HG03342 (cell line): ENCODE results near the gene ZNF766.
"Not testable (repeated sequence)": the region's sequence is repeated elsewhere in the genome, so short reads cannot be mapped to it uniquely, and the experiment has no call there.

Experiments
- ATAC-seq: cut with Tn5 transposase; IDR thresholded peaks from one replicate; pipeline ENCODE4 v1.9.1; 2021; ENCODE audit warnings: mild to moderate bottlenecking, moderate library complexity; ENCODE audit not compliant: unreplicated experiment

ZNF766 gene

GRCh38 chr19:52269338-52270261, at the start of gene ZNF766:
ZNF766 (plus strand) TSS chr19:52269587; CDS start chr19:52269614, 27 bp downstream.
- peak; percentile 93 for ATAC-seq

GRCh38 chr19:52219611-52220010, 49.8 kb upstream of the ZNF766 start:
- no peak for ATAC-seq

GRCh38 chr19:52221031-52221430, 48.4 kb upstream of the ZNF766 start:
- ATAC-seq, result no peak

- no peak for ATAC-seq
These were observed 47.5 kb upstream of the ZNF766 start for GRCh38 chr19:52221831-52222375.

GRCh38 chr19:52224211-52224610, 45.2 kb upstream of the ZNF766 start:
- ATAC-seq, result no peak

GRCh38 chr19:52226652-52227051, 42.7 kb upstream of the ZNF766 start:
- ATAC-seq, result no peak

GRCh38 chr19:52227196-52227940, 42.0 kb upstream of the ZNF766 start:
- ATAC-seq, result no peak

GRCh38 chr19:52227980-52228379, 41.4 kb upstream of the ZNF766 start:
- no peak for ATAC-seq

- ATAC-seq, result no peak
These were observed 39.9 kb upstream of the ZNF766 start for GRCh38 chr19:52229524-52229923.

- no peak for ATAC-seq
These were observed 38.7 kb upstream of the ZNF766 start for GRCh38 chr19:52230685-52231084.

GRCh38 chr19:52231154-52231910, 38.1 kb upstream of the ZNF766 start:
- ATAC-seq, result no peak

GRCh38 chr19:52234406-52234805, 35.0 kb upstream of the ZNF766 start:
- no peak for ATAC-seq

GRCh38 chr19:52237197-52237596, 32.2 kb upstream of the ZNF766 start:
- no peak for ATAC-seq

GRCh38 chr19:52237771-52238400, 31.5 kb upstream of the ZNF766 start:
- ATAC-seq, result no peak

GRCh38 chr19:52244021-52244420, 25.4 kb upstream of the ZNF766 start:
- no peak for ATAC-seq

GRCh38 chr19:52248241-52248640, 21.1 kb upstream of the ZNF766 start:
- no peak for ATAC-seq

- ATAC-seq, result no peak
These were observed 11.0 kb upstream of the ZNF766 start for GRCh38 chr19:52258426-52258825.

GRCh38 chr19:52265556-52265955, 3.8 kb upstream of the ZNF766 start:
- not testable (repeated sequence) for ATAC-seq

- no peak for ATAC-seq
These were observed 989 bp downstream of the ZNF766 start for GRCh38 chr19:52270266-52270885.

GRCh38 chr19:52273301-52273700, 3.9 kb downstream of the ZNF766 start:
- no peak for ATAC-seq
